GM12878 (cell line): ENCODE results near the gene RBMS1. TPM values are rescaled to one million over a fixed set of nuclear protein-coding genes. Genes with fewer than 3 reads are reported as not detected.

Experiments
- ATAC-seq: fragments of 200-7000 bp; cut with Tn5 transposase; 3 replicates; pipeline ENCODE4 v1.9.1; 2020; ENCODE audit warnings: mild to moderate bottlenecking, moderate library complexity
- BruUV-seq: library from RNA; stranded (reverse); fragments of 400-500 nt; replicated peaks from 2 replicates; lab custom pipeline; 2021; lab: Mats Ljungman, UMichigan
- CTCF ChIA-PET: fragments of 300-600 bp; sonication (Branson Sonifier 250); formaldehyde crosslinking; extraction: SDS; loops from one replicate; lab custom pipeline; 2021; ENCODE audit warnings: inconsistent platforms; lab: Yijun Ruan, JAX
- POLR2A ChIA-PET: fragments of 350-600 bp; formaldehyde crosslinking; extraction: SDS; loops from one replicate; lab custom pipeline; 2021; ENCODE audit warnings: inconsistent platforms; lab: Charles Lee
- RAD21 ChIA-PET: fragments of 300-600 bp; sonication (Branson Sonifier 250); formaldehyde crosslinking; loops from one replicate; lab custom pipeline; 2023; ENCODE audit warnings: antibody characterized with exemption; ENCODE audit not compliant: unreplicated experiment; lab: Charles Lee
- SMC1A ChIA-PET: fragments of 300-600 bp; sonication (Branson Sonifier 250); formaldehyde crosslinking; loops from one replicate; lab custom pipeline; 2023; ENCODE audit not compliant: unreplicated experiment, uncharacterized antibody; lab: Charles Lee
- DNase-seq: peaks from one replicate; pipeline ENCODE4 v3.0.0-alpha.2; 2011; ENCODE audit warnings: low read depth, low spot score
- FAIRE-seq: peaks from 3 replicates; lab custom pipeline; 2011; peaks lifted over from hg19 to GRCh38; lab: Jason Lieb, UNC
- H2AFZ ChIP-seq: 2 replicates; pipeline ENCODE4 v1.6.0; 2011; ENCODE audit warnings: low read depth, low read length, control low read depth; ENCODE audit not compliant: control insufficient read depth
- H3K27ac ChIP-seq: 2 replicates; pipeline ENCODE4 v1.5.1; 2011; ENCODE audit warnings: control low read depth; ENCODE audit not compliant: control insufficient read depth, insufficient read depth
- H3K27me3 ChIP-seq, 2 experiments: replicated peaks in 1 of 2; 2 replicates each; pipeline versions ENCODE4 v1.6.0 to v1.6.1; 2011; ENCODE audit warnings: low read length in 1 of 2; ENCODE audit not compliant: control insufficient read depth in 2 of 2, insufficient read depth in 2 of 2
- H3K36me3 ChIP-seq, 2 experiments: 2 replicates each; pipeline ENCODE4 v1.5.1; 2011; ENCODE audit warnings: low read length in 1 of 2; ENCODE audit not compliant: control insufficient read depth in 2 of 2, insufficient read depth in 2 of 2
- H3K4me1 ChIP-seq: 2 replicates; pipeline ENCODE4 v1.6.1; 2011; ENCODE audit warnings: mild to moderate bottlenecking, low read length, moderate library complexity, mixed read lengths; ENCODE audit not compliant: control insufficient read depth, insufficient read depth
- H3K4me2 ChIP-seq: 2 replicates; pipeline ENCODE4 v1.6.0; 2011; ENCODE audit warnings: control low read depth; ENCODE audit not compliant: control insufficient read depth, insufficient read depth
- H3K4me3 ChIP-seq: fragments of 200-600 bp; sonication (generic); 2 replicates; pipeline ENCODE4 v1.5.1; 2016
- H3K79me2 ChIP-seq: 2 replicates; pipeline ENCODE4 v1.6.0; 2011; ENCODE audit warnings: low read length; ENCODE audit not compliant: control insufficient read depth, insufficient read depth
- H3K9ac ChIP-seq: 2 replicates; pipeline ENCODE4 v1.8.0; 2011; ENCODE audit warnings: low read length, control low read depth, mixed read lengths; ENCODE audit not compliant: control insufficient read depth, insufficient read depth
- H3K9me3 ChIP-seq: replicated peaks from 3 replicates; pipeline ENCODE4 v1.5.1; 2011; ENCODE audit warnings: mild to moderate bottlenecking, low read length; ENCODE audit not compliant: control insufficient read depth, insufficient read depth
- H4K20me1 ChIP-seq: 2 replicates; pipeline ENCODE4 v1.6.0; 2011; ENCODE audit not compliant: control insufficient read depth, insufficient read depth
- ATF2 ChIP-seq: IDR thresholded peaks from 2 replicates; pipeline ENCODE4 v1.6.1; 2012; ENCODE audit warnings: low read length, inconsistent platforms
- ATF3 ChIP-seq: IDR thresholded peaks from 2 replicates; pipeline ENCODE4 v1.6.1; 2011; ENCODE audit warnings: low read depth, mild to moderate bottlenecking, low read length, moderate library complexity, borderline replicate concordance; ENCODE audit errors: extremely low read depth
- ATF7 ChIP-seq: fragments of 450-650 bp; IDR thresholded peaks from 2 replicates; pipeline ENCODE4 v1.6.1; 2016; ENCODE audit warnings: low read depth, mild to moderate bottlenecking
- CREB1 ChIP-seq: IDR thresholded peaks from 2 replicates; pipeline ENCODE4 v1.6.1; 2012; ENCODE audit warnings: low read depth, mild to moderate bottlenecking, inconsistent platforms
- CREM ChIP-seq: IDR thresholded peaks from 2 replicates; pipeline ENCODE4 v1.6.1; 2014; ENCODE audit warnings: antibody characterized with exemption, low read depth
- EP300 ChIP-seq, 2 experiments: fragments of 150-350 bp in 1 of 2; IDR thresholded peaks; 2 replicates each; pipeline ENCODE4 v1.6.1; 2011 to 2012; ENCODE audit warnings: low read depth in 2 of 2, low read length in 2 of 2, borderline replicate concordance in 1 of 2, improper control_type of control experiment in 1 of 2, inconsistent platforms in 1 of 2; ENCODE audit not compliant: control insufficient read depth in 1 of 2
- IRF4 ChIP-seq: IDR thresholded peaks from 2 replicates; pipeline ENCODE4 v1.6.1; 2011; ENCODE audit warnings: low read depth, low read length
- MYC ChIP-seq: IDR thresholded peaks from 2 replicates; pipeline ENCODE4 v1.6.1; 2011; ENCODE audit warnings: mild to moderate bottlenecking, low read length, moderate library complexity, inconsistent platforms; ENCODE audit not compliant: insufficient read depth, insufficient replicate concordance, insufficient read length, severe bottlenecking
- NFYA ChIP-seq: IDR thresholded peaks from 2 replicates; pipeline ENCODE4 v1.6.1; 2011; ENCODE audit warnings: low read depth, mild to moderate bottlenecking, low read length, improper control_type of control experiment, borderline replicate concordance
- NR2C1 ChIP-seq: fragments of 450-650 bp; IDR thresholded peaks from 2 replicates; pipeline ENCODE4 v1.6.1; 2017; ENCODE audit warnings: antibody characterized with exemption, mild to moderate bottlenecking, moderate library complexity
- RELB ChIP-seq: fragments of 450-650 bp; IDR thresholded peaks from 2 replicates; pipeline ENCODE4 v1.6.1; 2017; ENCODE audit warnings: low read depth, mild to moderate bottlenecking, moderate library complexity
- RFX5 ChIP-seq: IDR thresholded peaks from 2 replicates; pipeline ENCODE4 v1.6.1; 2011; ENCODE audit warnings: low read depth, low read length, improper control_type of control experiment
- RUNX3 ChIP-seq: IDR thresholded peaks from 2 replicates; pipeline ENCODE4 v1.6.1; 2012; ENCODE audit warnings: low read length, inconsistent platforms
- SKIL ChIP-seq: fragments of 450-650 bp; IDR thresholded peaks from 2 replicates; pipeline ENCODE4 v1.6.1; 2017; ENCODE audit warnings: mild to moderate bottlenecking, low read depth, inconsistent platforms; ENCODE audit not compliant: poor library complexity, severe bottlenecking
- WRNIP1 ChIP-seq: IDR thresholded peaks from 2 replicates; pipeline ENCODE4 v1.6.1; 2011; ENCODE audit warnings: low read depth, low read length, improper control_type of control experiment, borderline replicate concordance
- ZZZ3 ChIP-seq: IDR thresholded peaks from 2 replicates; pipeline ENCODE4 v1.6.1; 2011; ENCODE audit warnings: low read depth; ENCODE audit not compliant: control insufficient read depth, insufficient read length
- WGBS: methylation state at CpG from one replicate; pipeline ENCODE4 v1.1.6; 2016; ENCODE audit warnings: low lambda C conversion rate; ENCODE audit not compliant: insufficient replicate concordance, insufficient coverage; ENCODE audit errors: missing lambda C conversion rate; 5-methylcytosine and 5-hydroxymethylcytosine counted together
- in situ Hi-C: fragments of 300-500 bp; cut with MboI; formaldehyde crosslinking; loops from 9 replicates; pipeline ENCODE4 v1.14.3; 2018; ENCODE audit warnings: mixed read lengths
- intact Hi-C: fragments of 100-400 bp; cut with micrococcal nuclease; formaldehyde crosslinking; loops from one replicate; pipeline ENCODE4 v1.14.2; 2022; ENCODE audit not compliant: unreplicated experiment
- polyA plus RNA-seq, 11 experiments: library from polyadenylated mRNA; depleted of rRNA in 4 of 11; unstranded in 6 of 11; stranded (reverse) in 5 of 11; fragments of >200 nt; fragmentation: Nextera tagmentation in 4 of 11; fragmentation: Illumina TruSeq in 1 of 11; extraction: Ambion mirVana in 4 of 11; extraction: Trizol in 1 of 11; gene quantifications; 1 replicate in 1 of 11; 2 replicates in 10 of 11; pipeline versions ENCODE4 v1.2.1 to v1.2.3, GENCODE V29; 2011 to 2016; ENCODE audit warnings: inconsistent platforms in 2 of 11, missing spikeins in 2 of 11, low read depth in 1 of 11
- total RNA-seq, 4 experiments: library from RNA; depleted of rRNA in 3 of 4; stranded (reverse); fragments of >200 nt in 3 of 4; fragmentation: Illumina TruSeq in 1 of 4; extraction: Trizol in 1 of 4; gene quantifications; 2 replicates each; pipeline versions ENCODE4 v1.2.1 to v1.2.3, GENCODE V29; 2013 to 2021

The RBMS1 gene
- total and polyA plus RNA-seq, 10 of the 15 experiments (the other 5 are each of a cell fraction or from before 2014, with no cell fraction given): 0.04 to 0.31 (median 0.17) TPM; not detected in 1

DNA sequence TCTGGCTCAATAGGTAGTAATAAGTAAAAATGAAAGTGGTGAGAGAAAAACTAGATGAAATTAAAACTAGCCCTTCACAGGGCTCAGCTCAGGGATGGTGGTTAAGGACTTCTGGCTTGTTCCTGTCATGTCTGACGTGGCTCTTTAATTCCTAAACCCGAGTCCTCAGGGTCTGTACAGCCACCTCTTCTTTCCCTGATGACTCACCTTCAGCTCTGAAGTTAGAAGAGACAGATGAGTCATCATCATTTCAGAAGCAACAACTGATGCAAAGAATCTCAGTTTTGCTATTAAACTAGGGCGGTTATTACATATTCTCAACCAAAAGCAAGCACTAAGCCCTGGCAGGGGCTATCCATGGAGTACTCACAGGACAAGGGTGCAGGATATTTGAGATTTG, 269.5 kb downstream of the RBMS1 start:
- no TSS peak for BruUV-seq
- RAD21 ChIA-PET: interaction anchor here (1.7 kb wide), 1 partner anchor 13 kb away, joined by 5 read pairs; no protein-coding TSS in a partner anchor
- Histone ChIP-seq H3K27me3 (no peaks in the 10 kb centered on the region; a peak in 1 of 4 replicates), H3K9me3 (no peaks in the 10 kb centered on the region), H4K20me1 (no peaks in the 10 kb centered on the region), H3K4me1 (peaks cover 9% of the 10 kb centered on the region; the same call in 1 of the 2 replicates), H3K36me3 (no peaks in the 10 kb centered on the region), H3K4me3 (no peak overlapping the region), H3K79me2 (no peaks in the 10 kb centered on the region), H3K4me2 (peak overlapping the region; percentile 20), H3K27ac (no peak overlapping the region), H3K9ac (no peak overlapping the region), H2AFZ (no peak overlapping the region)
- POLR2A ChIA-PET: no interaction called here
- CTCF ChIA-PET: interaction anchor here (0.6 to 2.2 kb wide), 3 partner anchors 10 to 42 kb away, joined by 3 to 7 read pairs (median 3); no protein-coding TSS in a partner anchor
- 0% methylated on average over 3 of the region's 3 CpGs for whole genome bisulfite sequencing
- in situ Hi-C loops: no loop called here
- SMC1A ChIA-PET: interaction anchor here (1.1 to 2.0 kb wide), 4 partner anchors 9 to 28 kb away, joined by 3 to 5 read pairs (median 3); no protein-coding TSS in a partner anchor
- ATAC-seq (peak; percentile 91), DNase-seq (peak; percentile 67), FAIRE-seq (peak; percentile 73)
- intact Hi-C loops: no loop called here
- TF ChIP-seq ATF2 (peak; percentile 88), MYC (no peak), NR2C1 (no peak), ATF7 (peak; percentile 65), NFYA (no peak), CREB1 (peak; percentile 66), SKIL (peak; percentile 48), RFX5 (peak; percentile 75), RELB (peak; percentile 62), ZZZ3 (no peak), EP300 (IDR thresholded peaks at IDR 0.05; ENCODE audit: borderline replicate concordance in 1 of 2, control insufficient read depth in 1 of 2, low read depth in 2 of 2, low read length in 2 of 2) (peak in 1 of 2 experiments; percentile 45; a peak in 2 of 4 replicates), WRNIP1 (no peak), RUNX3 (peak; percentile 68), ATF3 (peak; percentile 36; the same call in 1 of the 2 replicates), IRF4 (0 out of 2 replicates have a peak, but pooled peaks have one; percentile 20), CREM (peak; percentile 75)
